HFF-Myc (cell line): ENCODE measurements around the gene TANC1.

Experiments
- DNase-seq: peaks from one replicate; pipeline ENCODE4 v3.0.0-alpha.2; 2011; ENCODE audit warnings: low read depth; ENCODE audit errors: extremely low read depth
- H3K4me3 ChIP-seq: replicated peaks from 2 replicates; pipeline ENCODE4 v1.5.1; 2011; ENCODE audit warnings: low read depth, mild to moderate bottlenecking, control low read depth, low read length
- CTCF ChIP-seq: IDR thresholded peaks from 2 replicates; pipeline ENCODE4 v1.5.1; 2012; ENCODE audit warnings: mild to moderate bottlenecking, low read depth, low read length, control low read depth; ENCODE audit errors: missing control alignments

The TANC1 gene

GRCh38 chr2:158967114-158967730 lies 1.2 kb upstream of the TANC1 start:
- no peak for DNase-seq
- TF ChIP-seq CTCF: no peak
- peak overlapping the region; percentile 69 for H3K4me3 ChIP-seq

GRCh38 chr2:158967731-158968395 lies 577 bp upstream of the TANC1 start:
- DNase-seq: peak; percentile 72
- TF ChIP-seq CTCF: no peak
- H3K4me3 ChIP-seq: peak overlapping the region; percentile 69

- no peak for TF ChIP-seq CTCF
- H3K4me3 ChIP-seq: peak overlapping the region; percentile 69
- no peak for DNase-seq
These were observed 798 bp downstream of the TANC1 start for GRCh38 chr2:158969162-158969714.

- DNase-seq: no peak
- H3K4me3 ChIP-seq: peak overlapping the region; percentile 69
- TF ChIP-seq CTCF: no peak
These were observed 1.3 kb downstream of the TANC1 start for GRCh38 chr2:158969715-158970240.

- TF ChIP-seq CTCF: no peak
- no peak for DNase-seq
- H3K4me3 ChIP-seq: peak overlapping the region; percentile 69
These were observed 1.9 kb downstream of the TANC1 start for GRCh38 chr2:158970241-158970751.

GRCh38 chr2:158973116-158973956 lies 4.9 kb downstream of the TANC1 start:
- no peak for DNase-seq
- H3K4me3 ChIP-seq: no peak overlapping the region
- TF ChIP-seq CTCF: no peak
